HCT116 (cell line): ENCODE data around the gene FAF2. TPM values are rescaled to one million over a fixed set of nuclear protein-coding genes. Genes with fewer than 3 reads are reported as not detected.

Source experiments
- ATAC-seq: fragments of 200-7000 bp; cut with Tn5 transposase; 2 replicates; pipeline ENCODE4 v1.9.1; 2020; ENCODE audit warnings: mild to moderate bottlenecking, moderate library complexity
- BruUV-seq: library from RNA; stranded (reverse); fragments of 400-500 nt; replicated peaks from 2 replicates; lab custom pipeline; 2021; lab: Mats Ljungman, UMichigan
- CTCF ChIA-PET: fragments of 300-600 bp; sonication (Branson Sonifier 250); formaldehyde crosslinking; loops from one replicate; lab custom pipeline; 2021; ENCODE audit warnings: antibody characterized with exemption; lab: Charles Lee
- POLR2A ChIA-PET: fragments of 300-600, 350-600 bp; sonication (Branson Sonifier 250); formaldehyde crosslinking; loops from one replicate; lab custom pipeline; 2021; ENCODE audit warnings: antibody characterized with exemption; lab: Charles Lee
- RAD21 ChIA-PET, 2 experiments: fragments of 300-600 bp; sonication (Branson Sonifier 250); formaldehyde crosslinking; loops; one replicate each; lab custom pipeline; 2023; ENCODE audit warnings: low total read pairs in 2 of 2; ENCODE audit not compliant: uncharacterized antibody in 2 of 2, unreplicated experiment in 2 of 2, low non-redundant PET in 1 of 2; lab: Charles Lee
- DNase-seq: peaks from one replicate; pipeline ENCODE4 v3.0.0-alpha.2; 2010; ENCODE audit warnings: low read depth, low spot score
- H2AFZ ChIP-seq: fragments of 200-600 bp; shearing (Covaris generic), sonication (generic); 2 replicates; pipeline ENCODE4 v1.6.1; 2017; ENCODE audit warnings: low read depth, mixed run types, mixed read lengths, antibody characterized with exemption, low read length; ENCODE audit not compliant: poor library complexity, severe bottlenecking
- H3K27ac ChIP-seq: 2 replicates; pipeline ENCODE4 v1.5.1; 2012; ENCODE audit warnings: low read depth, low read length
- H3K27me3 ChIP-seq: fragments of 200-600 bp; sonication (generic); 2 replicates; pipeline ENCODE4 v1.6.1; 2016; ENCODE audit warnings: mixed run types, low read length, mixed read lengths; ENCODE audit not compliant: insufficient read depth
- H3K36me3 ChIP-seq, 2 experiments: fragments of 200-500 bp in 1 of 2; fragments of 200-600 bp in 1 of 2; sonication (Bioruptor generic) in 1 of 2; sonication (generic) in 1 of 2; 2 replicates each; pipeline versions ENCODE4 v1.5.1 to v1.6.1; 2014 to 2016; ENCODE audit warnings: low read length in 2 of 2, inconsistent platforms in 1 of 2, mixed read lengths in 1 of 2, mixed run types in 1 of 2; ENCODE audit not compliant: insufficient read depth in 2 of 2, control insufficient read depth in 1 of 2
- H3K4me1 ChIP-seq, 2 experiments: fragments of 200-600 bp in 1 of 2; sonication (generic) in 1 of 2; 2 replicates each; pipeline versions ENCODE4 v1.5.1 to v1.6.1; 2012 to 2017; ENCODE audit warnings: low read length in 2 of 2, inconsistent platforms in 1 of 2, mild to moderate bottlenecking in 1 of 2, mixed read lengths in 1 of 2, mixed run types in 1 of 2, moderate library complexity in 1 of 2; ENCODE audit not compliant: insufficient read depth in 2 of 2, control insufficient read depth in 1 of 2
- H3K4me2 ChIP-seq: fragments of 200-600 bp; sonication (generic); 2 replicates; pipeline ENCODE4 v1.6.1; 2017; ENCODE audit warnings: mixed run types, low read length, mixed read lengths
- H3K4me3 ChIP-seq, 2 experiments: fragments of 200-600 bp in 1 of 2; sonication (generic) in 1 of 2; replicated peaks in 1 of 2; 2 replicates each; pipeline ENCODE4 v1.5.1; 2011 to 2016; ENCODE audit warnings: low read length in 2 of 2, control low read depth in 1 of 2, low read depth in 1 of 2, mild to moderate bottlenecking in 1 of 2, mixed read lengths in 1 of 2, mixed run types in 1 of 2
- H3K79me2 ChIP-seq: fragments of 200-600 bp; sonication (generic); 2 replicates; pipeline ENCODE4 v1.6.1; 2017; ENCODE audit warnings: mild to moderate bottlenecking, mixed run types, low read length, moderate library complexity, mixed read lengths; ENCODE audit not compliant: insufficient read depth
- H3K9ac ChIP-seq: fragments of 200-600 bp; sonication (generic); 2 replicates; pipeline ENCODE4 v1.6.1; 2016; ENCODE audit warnings: low read length, mixed read lengths
- H3K9me2 ChIP-seq: fragments of 200-600 bp; sonication (generic), shearing (Covaris generic); 2 replicates; pipeline ENCODE4 v1.6.1; 2017; ENCODE audit warnings: mixed run types, mild to moderate bottlenecking, moderate library complexity; ENCODE audit not compliant: insufficient read depth
- H3K9me3 ChIP-seq, 2 experiments: fragments of 200-500 bp in 1 of 2; fragments of 200-600 bp in 1 of 2; sonication (Bioruptor generic) in 1 of 2; sonication (generic) in 1 of 2; 2 replicates each; pipeline ENCODE4 v1.6.1; 2014 to 2017; ENCODE audit warnings: low read length in 2 of 2, mixed read lengths in 2 of 2, inconsistent platforms in 1 of 2, low read depth in 1 of 2, mild to moderate bottlenecking in 1 of 2, mixed run types in 1 of 2, moderate library complexity in 1 of 2; ENCODE audit not compliant: control insufficient read depth in 1 of 2, insufficient read depth in 1 of 2
- H4K20me1 ChIP-seq: fragments of 200-600 bp; sonication (generic), shearing (Covaris generic); 2 replicates; pipeline ENCODE4 v1.6.1; 2017; ENCODE audit warnings: mixed run types, mild to moderate bottlenecking, moderate library complexity; ENCODE audit not compliant: insufficient read depth
- EGR1 ChIP-seq: IDR thresholded peaks from 2 replicates; pipeline ENCODE4 v1.6.1; 2012; ENCODE audit warnings: low read depth
- ELF1 ChIP-seq: IDR thresholded peaks from 2 replicates; pipeline ENCODE4 v1.6.1; 2012; ENCODE audit warnings: low read depth, borderline replicate concordance
- JUND ChIP-seq: IDR thresholded peaks from 2 replicates; pipeline ENCODE4 v1.6.1; 2012
- POLR2A ChIP-seq: IDR thresholded peaks from 2 replicates; pipeline ENCODE4 v1.7.0; 2011; ENCODE audit warnings: borderline replicate concordance; ENCODE audit not compliant: insufficient read depth, insufficient read length; ENCODE audit errors: extremely low read depth
- RAD21 ChIP-seq: IDR thresholded peaks from 2 replicates; pipeline ENCODE4 v1.6.1; 2012; ENCODE audit warnings: low read depth, mild to moderate bottlenecking
- YY1 ChIP-seq: IDR thresholded peaks from 2 replicates; pipeline ENCODE4 v1.6.1; 2011; ENCODE audit warnings: low read length, low read depth, moderate library complexity, mild to moderate bottlenecking; ENCODE audit not compliant: insufficient replicate concordance; ENCODE audit errors: extremely low read depth
- ZNF274 ChIP-seq: fragments of 200-500 bp; sonication (Bioruptor generic); IDR thresholded peaks from 2 replicates; pipeline ENCODE4 v1.6.1; 2014; ENCODE audit warnings: mild to moderate bottlenecking, low read depth, low read length, inconsistent platforms
- intact Hi-C: fragments of 100-400 bp; cut with micrococcal nuclease; formaldehyde crosslinking; loops from 2 replicates; pipeline ENCODE4 v1.10.0; 2022
- total RNA-seq: library from RNA; stranded (reverse); gene quantifications from one replicate; pipeline ENCODE4 v1.2.1, GENCODE V29; 2021; ENCODE audit not compliant: unreplicated experiment
- TF ChIP-seq, protein P1 (sequence below): IDR thresholded peaks from 2 replicates; pipeline ENCODE4 v1.6.1; 2011; ENCODE audit warnings: mild to moderate bottlenecking, low read length, moderate library complexity; ENCODE audit not compliant: insufficient replicate concordance; ENCODE audit errors: extremely low read depth
- TF ChIP-seq, protein P2 (sequence below), 3 experiments: fragments of 200-600 bp in 1 of 3; sonication (generic) in 1 of 3; IDR thresholded peaks in 2 of 3; conservative IDR thresholded peaks in 1 of 3; 2 replicates each; pipeline ENCODE4 v1.5.1; 2012 to 2017; ENCODE audit warnings: low read depth in 2 of 3, low read length in 2 of 3, antibody characterized with exemption in 1 of 3, borderline replicate concordance in 1 of 3, control low read depth in 1 of 3, mild to moderate bottlenecking in 1 of 3, mixed read lengths in 1 of 3, mixed run types in 1 of 3, moderate library complexity in 1 of 3; ENCODE audit not compliant: insufficient read depth in 1 of 3

Gene FAF2
- total RNA-seq, 1 experiment from 2014 or later, result 51.9 TPM

GRCh38 chr5:176425791-176426190 lies 22.4 kb upstream of the FAF2 start:
- intact Hi-C loops, result no loop called here
- H3K9ac ChIP-seq, result no peak overlapping the region
- no peak for ATAC-seq
- TF ChIP-seq, protein P1, sequence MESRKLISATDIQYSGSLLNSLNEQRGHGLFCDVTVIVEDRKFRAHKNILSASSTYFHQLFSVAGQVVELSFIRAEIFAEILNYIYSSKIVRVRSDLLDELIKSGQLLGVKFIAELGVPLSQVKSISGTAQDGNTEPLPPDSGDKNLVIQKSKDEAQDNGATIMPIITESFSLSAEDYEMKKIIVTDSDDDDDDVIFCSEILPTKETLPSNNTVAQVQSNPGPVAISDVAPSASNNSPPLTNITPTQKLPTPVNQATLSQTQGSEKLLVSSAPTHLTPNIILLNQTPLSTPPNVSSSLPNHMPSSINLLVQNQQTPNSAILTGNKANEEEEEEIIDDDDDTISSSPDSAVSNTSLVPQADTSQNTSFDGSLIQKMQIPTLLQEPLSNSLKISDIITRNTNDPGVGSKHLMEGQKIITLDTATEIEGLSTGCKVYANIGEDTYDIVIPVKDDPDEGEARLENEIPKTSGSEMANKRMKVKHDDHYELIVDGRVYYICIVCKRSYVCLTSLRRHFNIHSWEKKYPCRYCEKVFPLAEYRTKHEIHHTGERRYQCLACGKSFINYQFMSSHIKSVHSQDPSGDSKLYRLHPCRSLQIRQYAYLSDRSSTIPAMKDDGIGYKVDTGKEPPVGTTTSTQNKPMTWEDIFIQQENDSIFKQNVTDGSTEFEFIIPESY, result no peak
- TF ChIP-seq ZNF274 (no peak), JUND (no peak), RAD21 (no peak), YY1 (no peak), ELF1 (no peak), POLR2A (no peak), EGR1 (no peak)
- TF ChIP-seq, protein P2, sequence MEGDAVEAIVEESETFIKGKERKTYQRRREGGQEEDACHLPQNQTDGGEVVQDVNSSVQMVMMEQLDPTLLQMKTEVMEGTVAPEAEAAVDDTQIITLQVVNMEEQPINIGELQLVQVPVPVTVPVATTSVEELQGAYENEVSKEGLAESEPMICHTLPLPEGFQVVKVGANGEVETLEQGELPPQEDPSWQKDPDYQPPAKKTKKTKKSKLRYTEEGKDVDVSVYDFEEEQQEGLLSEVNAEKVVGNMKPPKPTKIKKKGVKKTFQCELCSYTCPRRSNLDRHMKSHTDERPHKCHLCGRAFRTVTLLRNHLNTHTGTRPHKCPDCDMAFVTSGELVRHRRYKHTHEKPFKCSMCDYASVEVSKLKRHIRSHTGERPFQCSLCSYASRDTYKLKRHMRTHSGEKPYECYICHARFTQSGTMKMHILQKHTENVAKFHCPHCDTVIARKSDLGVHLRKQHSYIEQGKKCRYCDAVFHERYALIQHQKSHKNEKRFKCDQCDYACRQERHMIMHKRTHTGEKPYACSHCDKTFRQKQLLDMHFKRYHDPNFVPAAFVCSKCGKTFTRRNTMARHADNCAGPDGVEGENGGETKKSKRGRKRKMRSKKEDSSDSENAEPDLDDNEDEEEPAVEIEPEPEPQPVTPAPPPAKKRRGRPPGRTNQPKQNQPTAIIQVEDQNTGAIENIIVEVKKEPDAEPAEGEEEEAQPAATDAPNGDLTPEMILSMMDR (IDR thresholded peaks at IDR 0.05 in 2 of 3, conservative IDR thresholded peaks at IDR 0.05 in 1 of 3; ENCODE audit: borderline replicate concordance in 1 of 3, insufficient read depth in 1 of 3, low read depth in 2 of 3, low read length in 2 of 3), result no peak
- TF ChIP-seq, all 23 proteins: peak for 0
- ChIA-PET CTCF (no interaction called here), POLR2A (no interaction called here), RAD21 (interaction anchor here in 1 of 2 experiments (0.6 kb wide), 1 partner anchor 14 kb away, joined by 4 read pairs; no protein-coding TSS in a partner anchor)
- Histone ChIP-seq H3K27ac (no peak overlapping the region), H3K79me2 (no peaks in the 10 kb centered on the region), H3K4me3 (no peak overlapping the region), H3K4me1 (peaks cover 0 to 13% of the 10 kb centered on the region in 2 experiments; a peak in 2 of 4 replicates), H3K36me3 (no peaks in the 10 kb centered on the region), H3K9me3 (no peaks in the 10 kb centered on the region; a peak in 1 of 4 replicates), H3K9me2 (no peaks in the 10 kb centered on the region), H3K4me2 (no peak overlapping the region), H4K20me1 (no peaks in the 10 kb centered on the region), H3K27me3 (no peaks in the 10 kb centered on the region), H2AFZ (no peak overlapping the region)
- DNase-seq, result no peak
- no TSS peak for BruUV-seq
